GM12891 (cell line): ENCODE measurements around the gene ZNF254.

Experiments used
- POLR2A ChIP-seq: IDR thresholded peaks from 2 replicates; pipeline ENCODE4 v1.6.1; 2011; ENCODE audit warnings: low read depth, low read length, control low read depth
- POLR2AphosphoS5 ChIP-seq: IDR thresholded peaks from 2 replicates; pipeline ENCODE4 v1.6.1; 2011; ENCODE audit warnings: low read depth, low read length, control low read depth

GRCh38 chr19:24140099-24140498, 53.1 kb downstream of the ZNF254 start:
- no peak for TF ChIP-seq POLR2A
- no peak for TF ChIP-seq POLR2AphosphoS5
